GM23248 (cell line): ENCODE measurements around the gene MPP4. TPM values are rescaled to one million over a fixed set of nuclear protein-coding genes. Genes with fewer than 3 reads are reported as not detected.

Source experiments
- DNase-seq: peaks from one replicate; pipeline ENCODE4 v3.0.0-alpha.2; 2015
- H2AFZ ChIP-seq: fragments of 200-600 bp; sonication (generic); 2 replicates; pipeline ENCODE4 v1.6.1; 2016; ENCODE audit warnings: antibody characterized with exemption
- H3F3A ChIP-seq: fragments of 200-600 bp; sonication (generic); 2 replicates; pipeline ENCODE4 v1.6.1; 2016; ENCODE audit warnings: mild to moderate bottlenecking, antibody characterized with exemption, mixed run types; ENCODE audit not compliant: insufficient read depth
- H3K27ac ChIP-seq: fragments of 200-600 bp; sonication (generic); 2 replicates; pipeline ENCODE4 v1.5.1; 2016; ENCODE audit warnings: mild to moderate bottlenecking
- H3K27me3 ChIP-seq: fragments of 200-600 bp; sonication (generic); replicated peaks from 2 replicates; pipeline ENCODE4 v1.6.1; 2016; ENCODE audit warnings: mild to moderate bottlenecking; ENCODE audit not compliant: insufficient read depth
- H3K36me3 ChIP-seq: fragments of 200-600 bp; sonication (generic); 2 replicates; pipeline ENCODE4 v1.6.1; 2016; ENCODE audit warnings: low read depth, mild to moderate bottlenecking
- H3K4me1 ChIP-seq: fragments of 200-600 bp; sonication (generic); 2 replicates; pipeline ENCODE4 v1.6.1; 2016; ENCODE audit warnings: mild to moderate bottlenecking; ENCODE audit not compliant: insufficient read depth
- H3K4me2 ChIP-seq: fragments of 200-600 bp; sonication (generic); one replicate; pipeline ENCODE4 v1.6.1; 2016; ENCODE audit warnings: mild to moderate bottlenecking; ENCODE audit not compliant: unreplicated experiment
- H3K4me3 ChIP-seq: fragments of 200-600 bp; sonication (generic); 2 replicates; pipeline ENCODE4 v1.5.1; 2016; ENCODE audit warnings: mild to moderate bottlenecking
- H3K79me2 ChIP-seq: fragments of 200-600 bp; sonication (generic); 2 replicates; pipeline ENCODE4 v1.6.1; 2016; ENCODE audit warnings: mild to moderate bottlenecking; ENCODE audit not compliant: insufficient read depth
- H3K9ac ChIP-seq: fragments of 200-600 bp; sonication (generic); 2 replicates; pipeline ENCODE4 v1.6.1; 2016; ENCODE audit warnings: mild to moderate bottlenecking
- H3K9me2 ChIP-seq: fragments of 200-600 bp; sonication (generic); 2 replicates; pipeline ENCODE4 v1.6.1; 2016; ENCODE audit warnings: mixed run types, mild to moderate bottlenecking, moderate library complexity; ENCODE audit not compliant: insufficient read depth
- H3K9me3 ChIP-seq: fragments of 200-600 bp; sonication (generic); one replicate; pipeline ENCODE4 v1.6.1; 2017; ENCODE audit warnings: low read depth
- H4K20me1 ChIP-seq: fragments of 200-600 bp; sonication (generic); 2 replicates; pipeline ENCODE4 v1.6.0; 2016; ENCODE audit not compliant: insufficient read depth
- EZH2 ChIP-seq: fragments of 200-600 bp; sonication (generic); IDR thresholded peaks from 2 replicates; pipeline ENCODE4 v1.6.1; 2018; ENCODE audit warnings: antibody characterized with exemption, mild to moderate bottlenecking; ENCODE audit not compliant: insufficient read depth, poor library complexity, severe bottlenecking
- EZH2phosphoT487 ChIP-seq: fragments of 200-600 bp; sonication (generic); IDR thresholded peaks from 2 replicates; pipeline ENCODE4 v1.6.1; 2018; ENCODE audit warnings: antibody characterized with exemption, moderate library complexity, mild to moderate bottlenecking, low read depth; ENCODE audit not compliant: insufficient read depth
- WGBS, 2 experiments: methylation state at CpG; one replicate each; pipeline ENCODE4 v1.1.6; 2015 to 2017; ENCODE audit warnings: low lambda C conversion rate in 2 of 2, low coverage in 1 of 2; ENCODE audit errors: missing lambda C conversion rate in 2 of 2; 5-methylcytosine and 5-hydroxymethylcytosine counted together
- in situ Hi-C: fragments of 300-500 bp; cut with MboI; formaldehyde crosslinking; loops from 2 replicates; pipeline ENCODE4 v1.15.0; 2020
- polyA plus RNA-seq: library from polyadenylated mRNA; unstranded; fragments of >200 nt; fragmentation: Nextera tagmentation; extraction: Ambion mirVana; gene quantifications from 2 replicates; pipeline ENCODE4 v1.2.1, GENCODE V29; 2016
- total RNA-seq: library from RNA; depleted of rRNA; stranded (reverse); fragments of >200 nt; shearing (Covaris generic); gene quantifications from 2 replicates; pipeline ENCODE4 v1.2.3, GENCODE V29; 2014

The MPP4 gene
- total and polyA plus RNA-seq, 2 experiments from 2014 or later: 3.6 to 3.8 TPM

- in situ Hi-C loops: no loop called here
- Histone ChIP-seq H3K79me2 (peaks cover 44% of the 10 kb centered on the region), H3K4me2 (peak within 1 kb of the TSS; percentile 94), H3K36me3 (0 out of 2 replicates have a peak, but pooled peaks cover 4% of the 10 kb centered on the region), H3K27me3 (no peaks in the 10 kb centered on the region), H3K9me2 (no peaks in the 10 kb centered on the region), H2AFZ (peak within 1 kb of the TSS; percentile 87), H3K9ac (peak within 1 kb of the TSS; percentile 99), H3K9me3 (no peaks in the 10 kb centered on the region), H3F3A (peaks cover 15% of the 10 kb centered on the region; the same call in 1 of the 2 replicates), H3K4me1 (peaks cover 15% of the 10 kb centered on the region), H4K20me1 (no peaks in the 10 kb centered on the region), H3K4me3 (peak within 1 kb of the TSS; percentile 91), H3K27ac (peak within 1 kb of the TSS; percentile 96)
- WGBS, 2 experiments: 1 to 2% methylated on average over 28 to 32 of the region's 41 CpGs
- peak; percentile 80 for DNase-seq
- no peak for TF ChIP-seq EZH2
- no peak for TF ChIP-seq EZH2phosphoT487
Measured at GRCh38 chr2:201643216-201643890, 55.1 kb downstream of the MPP4 start, which contains the start of gene TMEM237. TSS of gene TMEM237 (minus strand) at chr2:201643503. CDS start at chr2:201643400, 103 bp downstream.

GRCh38 chr2:201642579-201643215 is 55.7 kb downstream of the MPP4 start:
- no peaks in the 10 kb centered on the region for H3K27me3 ChIP-seq
- peak; percentile 91 for DNase-seq
- H3K9ac ChIP-seq: peak overlapping the region; percentile 99
- H3K9me2 ChIP-seq: no peaks in the 10 kb centered on the region
- H3F3A ChIP-seq: peaks cover 15% of the 10 kb centered on the region; the same call in 1 of the 2 replicates
- H3K4me2 ChIP-seq: peak overlapping the region; percentile 94
- WGBS, 2 experiments: 0 to 1% methylated on average over 55 to 56 of the region's 56 CpGs
- no peaks in the 10 kb centered on the region for H3K9me3 ChIP-seq
- peaks cover 45% of the 10 kb centered on the region for H3K79me2 ChIP-seq
- in situ Hi-C loops: no loop called here
- TF ChIP-seq EZH2phosphoT487 (no peak), EZH2 (no peak)
- 0 out of 2 replicates have a peak, but pooled peaks cover 10% of the 10 kb centered on the region for H3K36me3 ChIP-seq
- peaks cover 15% of the 10 kb centered on the region for H3K4me1 ChIP-seq
- H3K27ac ChIP-seq: peak overlapping the region; percentile 96
- peak overlapping the region; percentile 91 for H3K4me3 ChIP-seq
- peak overlapping the region; percentile 87 for H2AFZ ChIP-seq
- no peaks in the 10 kb centered on the region for H4K20me1 ChIP-seq

DNA sequence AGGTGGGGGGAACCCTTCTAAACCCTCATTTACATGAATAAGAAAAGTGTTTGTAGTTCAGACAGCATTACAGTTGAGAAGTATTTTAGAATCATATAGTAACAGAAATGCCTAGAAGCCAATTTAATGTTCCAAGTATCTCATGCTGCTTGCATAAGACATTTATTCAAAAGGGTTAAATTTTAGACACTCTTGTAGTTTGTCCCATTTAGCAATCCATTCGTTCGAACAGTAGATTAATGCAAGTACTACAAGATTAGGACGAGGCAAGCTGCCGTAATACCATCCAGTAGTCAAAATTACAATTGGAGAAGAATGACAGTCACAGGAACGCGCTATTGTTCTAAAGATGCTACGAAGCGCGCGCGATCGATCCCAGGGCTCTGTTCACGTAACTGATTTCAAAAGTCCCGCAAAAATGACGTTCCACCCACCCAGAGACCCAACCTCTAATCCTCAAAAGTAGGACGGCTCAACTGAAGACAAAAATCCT is 56.3 kb downstream of the MPP4 start:
- Histone ChIP-seq H2AFZ (peak overlapping the region; percentile 87), H3K9me2 (no peaks in the 10 kb centered on the region), H3K9ac (peak overlapping the region; percentile 99), H3K4me1 (peaks cover 15% of the 10 kb centered on the region), H3K9me3 (no peaks in the 10 kb centered on the region), H4K20me1 (no peaks in the 10 kb centered on the region), H3K79me2 (peaks cover 45% of the 10 kb centered on the region), H3K36me3 (peaks cover 12% of the 10 kb centered on the region; the same call in 1 of the 2 replicates), H3K27ac (peak overlapping the region; percentile 96), H3K27me3 (no peaks in the 10 kb centered on the region), H3K4me2 (peak overlapping the region; percentile 94), H3F3A (peaks cover 15% of the 10 kb centered on the region; the same call in 1 of the 2 replicates), H3K4me3 (peak overlapping the region; percentile 91)
- in situ Hi-C loops: no loop called here
- DNase-seq: no peak
- 1% methylated on average over 16 of the region's 16 CpGs for WGBS, 2 experiments
- TF ChIP-seq EZH2phosphoT487 (no peak), EZH2 (no peak)

DNA sequence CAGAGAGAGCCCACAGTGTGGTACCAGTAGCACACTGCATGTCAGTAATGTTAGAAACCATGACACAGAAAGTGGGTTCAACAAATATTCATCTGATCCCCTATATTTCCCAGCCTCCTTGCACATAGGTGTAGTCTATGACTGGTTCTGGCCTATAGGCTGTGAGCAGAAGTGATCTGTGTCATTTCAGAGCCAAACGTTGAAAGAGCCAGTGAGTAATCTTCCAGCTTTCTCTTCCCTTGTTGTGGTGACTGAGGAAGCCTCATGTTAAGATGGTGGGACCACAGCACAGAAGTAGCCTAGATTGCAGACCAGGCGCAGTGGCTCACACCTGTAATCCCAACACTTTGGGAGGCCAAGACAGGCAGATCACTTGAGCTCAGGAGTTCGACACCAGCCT is 59.2 kb downstream of the MPP4 start:
- no peak overlapping the region for H2AFZ ChIP-seq
- peaks cover 45% of the 10 kb centered on the region for H3K79me2 ChIP-seq
- no peak overlapping the region for H3K27ac ChIP-seq
- 68 to 74% methylated on average over 3 of the region's 3 CpGs for WGBS, 2 experiments
- H3K4me2 ChIP-seq: no peak overlapping the region
- peaks cover 8% of the 10 kb centered on the region for H3K4me1 ChIP-seq
- H3F3A ChIP-seq: peaks cover 8% of the 10 kb centered on the region; the same call in 1 of the 2 replicates
- H3K4me3 ChIP-seq: no peak overlapping the region
- TF ChIP-seq EZH2phosphoT487: no peak
- TF ChIP-seq EZH2: no peak
- peak; percentile 22 for DNase-seq
- H3K36me3 ChIP-seq: peaks cover 34% of the 10 kb centered on the region
- in situ Hi-C loops: no loop called here
- no peaks in the 10 kb centered on the region for H4K20me1 ChIP-seq
- no peaks in the 10 kb centered on the region for H3K9me3 ChIP-seq
- no peak overlapping the region for H3K9ac ChIP-seq
- no peaks in the 10 kb centered on the region for H3K27me3 ChIP-seq
- no peaks in the 10 kb centered on the region for H3K9me2 ChIP-seq
